WTC11 (cell line): ENCODE results near the gene SHOX.

Source experiments
- CREM ChIP-seq: sonication (generic); formaldehyde crosslinking; IDR thresholded peaks from 2 replicates; pipeline ENCODE4 v1.8.1; 2022; ENCODE audit warnings: mild to moderate bottlenecking, missing genetic modification reagents, moderate library complexity
- CTCF ChIP-seq: fragments of 200-600 bp; IDR thresholded peaks from 2 replicates; pipeline ENCODE4 v1.8.0; 2022; ENCODE audit warnings: antibody characterized with exemption
- ELF4 ChIP-seq: sonication (generic); formaldehyde crosslinking; IDR thresholded peaks from 2 replicates; pipeline ENCODE4 v1.8.1; 2022; ENCODE audit warnings: low read depth, mild to moderate bottlenecking, moderate library complexity, missing genetic modification reagents
- IRF1 ChIP-seq: sonication (generic); formaldehyde crosslinking; IDR thresholded peaks from 2 replicates; pipeline ENCODE4 v1.8.0; 2023; ENCODE audit warnings: missing genetic modification reagents
- IRF2 ChIP-seq: sonication (generic); formaldehyde crosslinking; IDR thresholded peaks from 2 replicates; pipeline ENCODE4 v1.8.0; 2022; ENCODE audit warnings: low read depth, missing genetic modification reagents, borderline replicate concordance
- JUN ChIP-seq: sonication (generic); formaldehyde crosslinking; IDR thresholded peaks from 2 replicates; pipeline ENCODE4 v1.8.0; 2023; ENCODE audit warnings: mild to moderate bottlenecking, missing genetic modification reagents
- MAX ChIP-seq: sonication (generic); formaldehyde crosslinking; IDR thresholded peaks from 2 replicates; pipeline ENCODE4 v1.8.0; 2022; ENCODE audit warnings: mild to moderate bottlenecking, missing genetic modification reagents
- NR2C2 ChIP-seq: sonication (generic); formaldehyde crosslinking; IDR thresholded peaks from 2 replicates; pipeline ENCODE4 v1.8.0; 2022; ENCODE audit warnings: mild to moderate bottlenecking, missing genetic modification reagents
- PREB ChIP-seq: sonication (generic); formaldehyde crosslinking; IDR thresholded peaks from 2 replicates; pipeline ENCODE4 v1.8.1; 2022; ENCODE audit warnings: mild to moderate bottlenecking, missing genetic modification reagents, moderate library complexity, borderline replicate concordance
- SMAD3 ChIP-seq: sonication (generic); formaldehyde crosslinking; IDR thresholded peaks from 2 replicates; pipeline ENCODE4 v1.8.0; 2022; ENCODE audit warnings: missing genetic modification reagents, mild to moderate bottlenecking, borderline replicate concordance
- TEAD4 ChIP-seq: sonication (generic); formaldehyde crosslinking; IDR thresholded peaks from 2 replicates; pipeline ENCODE4 v1.8.0; 2022; ENCODE audit warnings: mild to moderate bottlenecking, missing genetic modification reagents
- USF2 ChIP-seq: sonication (generic); formaldehyde crosslinking; IDR thresholded peaks from 2 replicates; pipeline ENCODE4 v1.8.1; 2023; ENCODE audit warnings: mild to moderate bottlenecking, missing genetic modification reagents, moderate library complexity
- ZNF512 ChIP-seq: sonication (generic); formaldehyde crosslinking; IDR thresholded peaks from 2 replicates; pipeline ENCODE4 v1.8.1; 2022; ENCODE audit warnings: missing genetic modification reagents, borderline replicate concordance

- TF ChIP-seq ELF4 (CRISPR knock-in tag) (no peak), TEAD4 (no peak), SMAD3 (CRISPR knock-in tag) (no peak), CTCF (no peak), IRF1 (CRISPR knock-in tag) (no peak), IRF2 (CRISPR knock-in tag) (no peak), MAX (CRISPR knock-in tag) (no peak), USF2 (CRISPR knock-in tag) (no peak), ZNF512 (CRISPR knock-in tag) (no peak), NR2C2 (no peak), JUN (CRISPR knock-in tag) (no peak), PREB (CRISPR knock-in tag) (no peak), CREM (CRISPR knock-in tag) (no peak)
These were observed 19.7 kb downstream of the SHOX start for GRCh38 chrX:650324-650723.
